Measurements from ENCODE around the gene AFF3. TPM values are rescaled to one million over a fixed set of nuclear protein-coding genes. Genes with fewer than 3 reads are reported as not detected.
"Not testable (repeated sequence)": the region's sequence is repeated elsewhere in the genome, so short reads cannot be mapped to it uniquely, and the experiment has no call there.

The AFF3 gene
- total and polyA plus RNA-seq, 12 donors = 1.1 to 7.5 (median 3.9) TPM

DNA sequence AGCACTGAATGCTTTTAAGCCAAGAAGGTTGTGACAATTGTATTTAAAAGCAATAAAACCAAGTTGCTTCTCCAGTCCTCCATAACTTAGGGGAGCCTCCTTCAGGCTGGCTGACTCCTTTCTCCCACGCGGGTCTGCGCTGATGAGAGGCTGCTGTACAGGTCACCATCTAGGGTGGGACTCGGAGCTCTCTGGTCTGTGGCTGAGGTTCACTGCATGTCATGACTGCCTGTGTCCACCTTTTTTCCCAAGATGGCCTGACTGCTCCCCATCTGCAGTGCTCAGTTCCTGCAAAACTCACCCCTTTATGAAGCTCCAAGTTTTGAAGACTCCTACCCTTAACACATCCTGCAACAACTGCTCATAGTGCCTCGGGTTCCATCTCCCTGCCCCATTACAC, 194.4 kb downstream of the AFF3 start:
- TF ChIP-seq CTCF (IDR thresholded peaks at IDR 0.05) (no peak), POLR2A (IDR thresholded peaks at IDR 0.05) (no peak)
- no peaks in the 10 kb centered on the region for H3K27me3 ChIP-seq
- no peak overlapping the region for H3K4me3 ChIP-seq
- no peaks in the 10 kb centered on the region for H3K4me1 ChIP-seq (replicated peaks in 1 of 2)
- no peak for DNase-seq
- no peak overlapping the region for H3K27ac ChIP-seq
- no peaks in the 10 kb centered on the region for H3K36me3 ChIP-seq (replicated peaks in 1 of 2)
- WGBS, 4 donors = 83 to 97% (median 89%) methylated on average over 5 of the region's 5 CpGs
- H3K9me3 ChIP-seq (replicated peaks in 1 of 3) = no peaks in the 10 kb centered on the region
- intact Hi-C loops (cut with DNase I) = no loop called here

GRCh38 chr2:99947366-99947765, 195.0 kb downstream of the AFF3 start:
- 73 to 89% (median 78%) methylated on average over 4 of the region's 4 CpGs for WGBS, 4 donors
- H3K27ac ChIP-seq; H3K9me3 ChIP-seq (replicated peaks in 1 of 3); H3K36me3 ChIP-seq (replicated peaks in 1 of 2); intact Hi-C loops (cut with DNase I); DNase-seq; H3K27me3 ChIP-seq; H3K4me3 ChIP-seq; H3K4me1 ChIP-seq (replicated peaks in 1 of 2): not testable (repeated sequence)

- DNase-seq = no peak
- intact Hi-C loops (cut with DNase I) = no loop called here
- no peaks in the 10 kb centered on the region for H3K36me3 ChIP-seq (replicated peaks in 1 of 2)
- TF ChIP-seq CTCF (IDR thresholded peaks at IDR 0.05) (no peak), POLR2A (IDR thresholded peaks at IDR 0.05) (no peak)
- H3K27me3 ChIP-seq = no peaks in the 10 kb centered on the region
- H3K4me1 ChIP-seq (replicated peaks in 1 of 2) = no peaks in the 10 kb centered on the region
- no peaks in the 10 kb centered on the region for H3K9me3 ChIP-seq (replicated peaks in 1 of 3)
- H3K4me3 ChIP-seq = no peak overlapping the region
- H3K27ac ChIP-seq = no peak overlapping the region
- 89 to 98% (median 92%) methylated on average over 4 of the region's 4 CpGs for WGBS, 4 donors
These were observed 198.4 kb downstream of the AFF3 start for GRCh38 chr2:99944019-99944418.

- no peak overlapping the region for H3K27ac ChIP-seq
- WGBS, 4 donors = 87 to 95% (median 90%) methylated on average over 6 of the region's 6 CpGs
- H3K4me1 ChIP-seq (replicated peaks in 1 of 2) = no peaks in the 10 kb centered on the region
- H3K4me3 ChIP-seq = no peak overlapping the region
- no peak for DNase-seq
- TF ChIP-seq CTCF (IDR thresholded peaks at IDR 0.05) (no peak), POLR2A (IDR thresholded peaks at IDR 0.05) (no peak)
- H3K9me3 ChIP-seq (replicated peaks in 1 of 3) = no peaks in the 10 kb centered on the region
- no peaks in the 10 kb centered on the region for H3K36me3 ChIP-seq (replicated peaks in 1 of 2)
- intact Hi-C loops (cut with DNase I) = no loop called here
- H3K27me3 ChIP-seq = no peaks in the 10 kb centered on the region
These were observed 199.6 kb downstream of the AFF3 start for GRCh38 chr2:99942561-99943347.

- WGBS, 4 donors = 64 to 73% (median 71%) methylated on average over 7 of the region's 7 CpGs
- Histone ChIP-seq H3K27me3 (no peaks in the 10 kb centered on the region), H3K27ac (no peak overlapping the region), H3K9me3 (replicated peaks in 1 of 3) (no peaks in the 10 kb centered on the region), H3K4me3 (no peak overlapping the region), H3K36me3 (replicated peaks in 1 of 2) (no peaks in the 10 kb centered on the region), H3K4me1 (replicated peaks in 1 of 2) (no peaks in the 10 kb centered on the region)
- no peak for TF ChIP-seq POLR2A (IDR thresholded peaks at IDR 0.05)
- TF ChIP-seq CTCF (IDR thresholded peaks at IDR 0.05) = no peak
- DNase-seq = no peak
- intact Hi-C loops (cut with DNase I) = no loop called here
These were observed 201.4 kb downstream of the AFF3 start for GRCh38 chr2:99940963-99941362.
